Right ventricle myocardium superior (tissue), 1 donor: ENCODE measurements around the gene CDK3. TPM values are rescaled to one million over a fixed set of nuclear protein-coding genes. Genes with fewer than 3 reads are reported as not detected.

Source experiments
- ATAC-seq: fragments of 200-7000 bp; cut with Tn5 transposase; one replicate; pipeline ENCODE4 v1.9.1; 2020; ENCODE audit warnings: mild to moderate bottlenecking; ENCODE audit not compliant: poor library complexity
- DNase-seq: peaks from one replicate; pipeline ENCODE4 v3.0.0-alpha.2; 2020
- intact Hi-C: fragments of 100-400 bp; cut with DNase I; formaldehyde crosslinking; loops from one replicate; pipeline ENCODE4 v1.11.2; 2022
- total RNA-seq: library from RNA; stranded (reverse); fragmentation: NEBNext Ultra II Directional; extraction: Animal tissue kit (Norgen Biotek cat#: 25700); gene quantifications from one replicate; pipeline ENCODE4 v1.2.1, GENCODE V29; 2021
- donor health status: DM: no; HTN: yes; CAD: no; lungs with severe emphysema.

CDK3 gene
- total RNA-seq, 1 donor from 2014 or later: 1.8 TPM

DNA sequence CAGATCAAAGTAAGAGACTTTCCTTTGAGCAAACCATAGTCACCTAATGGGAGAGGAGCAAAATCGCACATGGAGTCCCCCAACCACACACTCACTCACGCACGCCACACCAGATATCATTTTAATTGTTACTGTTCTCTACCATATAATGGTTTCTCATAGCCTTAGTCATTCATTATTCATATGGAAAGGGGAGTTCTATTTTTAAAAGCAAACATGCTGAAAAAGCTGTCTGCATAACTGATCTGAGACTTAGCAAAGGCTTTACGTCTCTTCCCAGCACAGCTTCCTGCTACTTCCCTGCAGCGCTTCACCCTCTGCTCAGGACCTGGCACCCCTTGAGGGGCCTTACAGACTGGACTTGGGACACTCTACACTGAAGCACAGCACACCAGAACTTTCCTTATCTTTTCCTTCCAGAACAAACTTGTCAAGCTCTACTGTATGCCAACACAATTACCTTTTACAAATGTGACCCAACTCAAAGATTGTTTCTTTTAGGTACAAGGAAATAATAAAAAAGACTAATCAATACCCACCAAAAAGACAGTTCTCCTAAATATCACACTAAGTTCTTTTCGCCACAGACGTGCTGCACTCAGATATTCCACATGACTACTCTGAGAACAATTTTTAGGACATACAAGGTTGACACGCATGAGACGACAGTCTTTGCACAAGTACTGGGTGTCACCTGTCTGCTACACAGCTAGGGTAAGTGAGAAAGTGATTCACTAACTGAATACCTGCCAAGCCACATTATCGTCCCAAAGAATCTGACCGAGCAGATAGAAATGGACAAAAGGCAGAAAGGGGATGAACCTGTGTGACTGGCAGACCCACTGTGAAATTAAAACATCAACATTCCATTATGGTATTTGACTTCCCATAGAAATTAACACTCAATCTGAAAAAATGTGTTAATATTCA is 50.1 kb downstream of the CDK3 start:
- intact Hi-C loops: no loop called here
- ATAC-seq (no peak), DNase-seq (no peak)

- intact Hi-C loops: no loop called here
- DNase-seq (no peak), ATAC-seq (no peak)
These were observed 50.9 kb downstream of the CDK3 start for GRCh38 chr17:76051561-76051960.

DNA sequence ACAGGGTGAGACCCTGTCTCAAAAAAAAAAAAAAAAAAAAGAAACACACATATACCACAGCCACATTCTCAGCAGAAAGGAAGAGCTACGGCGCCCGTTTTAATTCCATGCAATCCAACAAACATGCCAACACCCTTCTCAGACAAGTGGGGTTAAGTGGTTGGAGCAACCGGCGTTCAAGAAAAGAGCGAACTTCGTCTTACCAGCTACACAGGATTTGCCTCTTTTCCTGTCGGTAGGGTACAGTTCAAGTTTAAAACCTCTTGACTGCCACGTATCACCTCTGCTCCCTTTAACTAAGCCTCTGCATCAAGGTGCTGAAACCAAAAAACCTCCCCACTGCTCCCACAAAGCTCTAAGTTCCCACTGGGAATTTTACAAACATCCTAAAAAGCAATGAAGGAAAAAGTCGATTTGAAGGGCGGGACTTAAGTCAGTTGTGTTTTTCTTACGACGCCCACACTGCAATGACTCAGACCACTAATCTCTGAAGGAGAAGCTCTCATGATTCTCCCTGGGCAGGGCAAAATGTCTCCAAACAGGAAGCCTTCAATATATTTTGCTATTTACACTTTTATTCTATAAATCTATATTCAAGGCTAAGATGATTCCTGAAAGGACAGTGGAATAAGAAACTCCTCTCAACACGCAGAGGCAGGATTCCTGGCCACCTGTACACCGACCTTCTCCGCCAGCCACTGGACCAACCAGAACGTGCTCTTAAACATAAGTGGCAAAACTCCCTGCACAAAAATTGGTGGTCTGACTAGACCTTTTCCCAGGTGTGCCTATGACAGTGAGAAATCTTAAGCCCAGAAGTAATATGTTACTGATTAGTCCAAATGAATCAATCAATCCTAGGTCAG is 52.8 kb downstream of the CDK3 start:
- DNase-seq (no peak), ATAC-seq (no peak)
- intact Hi-C loops: no loop called here

GRCh38 chr17:76054112-76054476 is 53.4 kb downstream of the CDK3 start:
- no peak for DNase-seq
- intact Hi-C loops: no loop called here
- ATAC-seq: no peak

Other genes with a start within 250 kb of the CDK3 start
- gene GALK1, start 235.7 kb upstream of the CDK3 start, total RNA-seq: 23.3 TPM
- 14.3 TPM for gene UNK, start 216.0 kb upstream of the CDK3 start, total RNA-seq
- gene UNC13D, start 156.5 kb upstream of the CDK3 start, total RNA-seq: 10.6 TPM
- gene WBP2, start 145.5 kb upstream of the CDK3 start, total RNA-seq: 145 TPM
- 33.4 TPM for gene TRIM47, start 122.3 kb upstream of the CDK3 start, total RNA-seq
- gene TRIM65, start 103.9 kb upstream of the CDK3 start, total RNA-seq: 9.1 TPM
- 113 TPM for gene MRPL38, start 96.0 kb upstream of the CDK3 start, total RNA-seq
- gene FBF1, start 59.8 kb upstream of the CDK3 start, total RNA-seq: 4.7 TPM
- gene ACOX1, start 21.7 kb upstream of the CDK3 start, total RNA-seq: 83.6 TPM
- 7.6 TPM for gene TEN1, start 21.6 kb upstream of the CDK3 start, total RNA-seq
- 0.08 TPM for gene EVPL, start 26.5 kb downstream of the CDK3 start, total RNA-seq
- 57.9 TPM for gene SRP68, start 71.7 kb downstream of the CDK3 start, total RNA-seq
- gene GALR2, start 73.9 kb downstream of the CDK3 start, total RNA-seq: not detected
- gene ZACN, start 78.3 kb downstream of the CDK3 start, total RNA-seq: not detected
- 74.7 TPM for gene EXOC7, start 102.9 kb downstream of the CDK3 start, total RNA-seq
- not detected for gene FOXJ1, start 140.4 kb downstream of the CDK3 start, total RNA-seq
- gene RNF157, start 239.6 kb downstream of the CDK3 start, total RNA-seq: 18.5 TPM